Heart right ventricle (tissue), 16 donors: ENCODE measurements around the gene FASN. TPM values are rescaled to one million over a fixed set of nuclear protein-coding genes. Genes with fewer than 3 reads are reported as not detected.

Experiments used
- ATAC-seq, 8 donors: fragments of 200-7000 bp; cut with Tn5 transposase; one replicate each; pipeline ENCODE4 v1.9.1; 2020; ENCODE audit warnings: mild to moderate bottlenecking in 8 of 8, moderate library complexity in 8 of 8, moderate number of reproducible peaks in 1 of 8
- DNase-seq, 2 donors: peaks; one replicate each; pipeline ENCODE4 v3.0.0-alpha.2; 2020
- H3K27ac ChIP-seq, 10 donors: fragments of 200-600 bp; sonication (generic) in 2 of 10; one replicate each; pipeline versions ENCODE4 v1.5.0 to v1.8.0; 2020 to 2022; ENCODE audit warnings: mild to moderate bottlenecking in 3 of 10
- H3K27me3 ChIP-seq, 7 donors: fragments of 200-600 bp; one replicate each; pipeline ENCODE4 v1.8.0; 2021 to 2022; ENCODE audit warnings: mild to moderate bottlenecking in 2 of 7
- H3K36me3 ChIP-seq, 9 donors: fragments of 200-600 bp; sonication (generic) in 1 of 9; one replicate each; pipeline versions ENCODE4 v1.5.0 to v1.8.0; 2020 to 2022; ENCODE audit warnings: mild to moderate bottlenecking in 2 of 9
- H3K4me1 ChIP-seq, 9 donors: fragments of 200-600 bp; sonication (generic) in 1 of 9; one replicate each; pipeline versions ENCODE4 v1.5.0 to v1.8.0; 2020 to 2022; ENCODE audit warnings: mild to moderate bottlenecking in 4 of 9
- H3K4me3 ChIP-seq, 10 donors: fragments of 200-600 bp; sonication (generic) in 2 of 10; one replicate each; pipeline versions ENCODE4 v1.5.0 to v1.8.0; 2020 to 2022; ENCODE audit warnings: mild to moderate bottlenecking in 7 of 10, moderate library complexity in 2 of 10
- H3K9me3 ChIP-seq, 11 donors: fragments of 200-600 bp in 10 of 11; sonication (generic) in 2 of 11; one replicate each; pipeline versions ENCODE4 v1.5.0 to v1.8.0; 2013 to 2022; ENCODE audit warnings: mild to moderate bottlenecking in 2 of 11, control low read depth in 1 of 11, moderate library complexity in 1 of 11
- WGBS, 2 donors: extraction: QIAGEN DNeasy Blood & Tissue Kit; methylation state at CpG; one replicate each; pipeline ENCODE4 v1.1.7; 2013; ENCODE audit warnings: inconsistent platforms in 1 of 2; 5-methylcytosine and 5-hydroxymethylcytosine counted together
- intact Hi-C, 10 donors: fragments of 100-400 bp; cut with DNase I; formaldehyde crosslinking; loops; one replicate each; pipeline versions ENCODE4 v1.11.1 to v1.14.2; 2022
- polyA plus RNA-seq, 2 donors: library from polyadenylated mRNA; stranded (reverse); fragments of 200-250 nt; gene quantifications; one replicate each; pipeline ENCODE4 v1.2.3, GENCODE V29; 2013
- total RNA-seq, 10 donors: library from RNA; stranded (reverse); fragmentation: NEBNext Ultra II Directional in 3 of 10; extraction: Animal tissue kit (Norgen Biotek cat#: 25700) in 3 of 10; gene quantifications; one replicate each; pipeline versions ENCODE4 v1.2.1 to v1.2.4, GENCODE V29; 2021 to 2023
- TF ChIP-seq, protein P1 (sequence below), 9 donors: fragments of 200-600 bp; sonication (generic) in 2 of 9; IDR thresholded peaks; one replicate each; pipeline versions ENCODE4 v1.5.0 to v1.8.0; 2021 to 2022; ENCODE audit warnings: antibody characterized with exemption in 9 of 9, mild to moderate bottlenecking in 5 of 9, moderate library complexity in 1 of 9
- donor health status: Arrhythmogenic right ventricular cardiomyopathy.
- donor health status: ischemic (EF 13 %, LVEDD 7.1; RV severe dilation, severe dysfunction).
- donor health status: healthy with polysubstance abuse.
- donor health status: DM: no; HTN: yes; CAD: no.
- donor health status: DM: no; HTN: no; CAD: no.
- donor health status: ischemic (EF 25% LVEDD 6.9; RV normal size, moderate dysfunction).
- donor health status: ischemic (EF 25% LVEDD 5.7; RV mildly dilated, moderate dysfunction).
- donor health status: healthy.
- donor health status: DM: yes; HTN: yes; CAD: no.
- donor health status: Ischemic cardiomyopathy.
- donor health status: ischemic (EF 35%, LVEDD 5.7; RV mildly dilated, moderate dysfunction).
- donor health status: nonischemic (EF 11% LVEDD 7.7; RV severe dilation, severe dysfunction).
- donor health status: DM: yes; HTN: yes; CAD: no.
- donor health status: PGD.
- donor health status: ischemic (EF 29% LVEDD 5.4; RV normal size, mild dysfunction).
- donor health status: nonischemic (EF 23%, LVEDD 6.1; RV moderate dilation, normal function).

FASN gene
- total and polyA plus RNA-seq, 12 donors: 9.0 to 62.4 (median 20.4) TPM

GRCh38 chr17:82120148-82120547, 22.1 kb upstream of the FASN start:
- WGBS, 2 donors: 81 to 83% methylated on average over 12 of the region's 12 CpGs
- H3K4me1 ChIP-seq: no peaks in the 10 kb centered on the region
- H3K27ac ChIP-seq: no peak overlapping the region
- peaks cover 0 to 15% (median 0%) of the 10 kb centered on the region in 9 donors for H3K36me3 ChIP-seq
- H3K27me3 ChIP-seq: no peaks in the 10 kb centered on the region
- H3K9me3 ChIP-seq: no peaks in the 10 kb centered on the region
- intact Hi-C loops: no loop called here
- TF ChIP-seq, protein P1, sequence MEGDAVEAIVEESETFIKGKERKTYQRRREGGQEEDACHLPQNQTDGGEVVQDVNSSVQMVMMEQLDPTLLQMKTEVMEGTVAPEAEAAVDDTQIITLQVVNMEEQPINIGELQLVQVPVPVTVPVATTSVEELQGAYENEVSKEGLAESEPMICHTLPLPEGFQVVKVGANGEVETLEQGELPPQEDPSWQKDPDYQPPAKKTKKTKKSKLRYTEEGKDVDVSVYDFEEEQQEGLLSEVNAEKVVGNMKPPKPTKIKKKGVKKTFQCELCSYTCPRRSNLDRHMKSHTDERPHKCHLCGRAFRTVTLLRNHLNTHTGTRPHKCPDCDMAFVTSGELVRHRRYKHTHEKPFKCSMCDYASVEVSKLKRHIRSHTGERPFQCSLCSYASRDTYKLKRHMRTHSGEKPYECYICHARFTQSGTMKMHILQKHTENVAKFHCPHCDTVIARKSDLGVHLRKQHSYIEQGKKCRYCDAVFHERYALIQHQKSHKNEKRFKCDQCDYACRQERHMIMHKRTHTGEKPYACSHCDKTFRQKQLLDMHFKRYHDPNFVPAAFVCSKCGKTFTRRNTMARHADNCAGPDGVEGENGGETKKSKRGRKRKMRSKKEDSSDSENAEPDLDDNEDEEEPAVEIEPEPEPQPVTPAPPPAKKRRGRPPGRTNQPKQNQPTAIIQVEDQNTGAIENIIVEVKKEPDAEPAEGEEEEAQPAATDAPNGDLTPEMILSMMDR (IDR thresholded peaks at IDR 0.05): no peak
- ATAC-seq (no peak), DNase-seq (no peak)
- H3K4me3 ChIP-seq: no peak overlapping the region

DNA sequence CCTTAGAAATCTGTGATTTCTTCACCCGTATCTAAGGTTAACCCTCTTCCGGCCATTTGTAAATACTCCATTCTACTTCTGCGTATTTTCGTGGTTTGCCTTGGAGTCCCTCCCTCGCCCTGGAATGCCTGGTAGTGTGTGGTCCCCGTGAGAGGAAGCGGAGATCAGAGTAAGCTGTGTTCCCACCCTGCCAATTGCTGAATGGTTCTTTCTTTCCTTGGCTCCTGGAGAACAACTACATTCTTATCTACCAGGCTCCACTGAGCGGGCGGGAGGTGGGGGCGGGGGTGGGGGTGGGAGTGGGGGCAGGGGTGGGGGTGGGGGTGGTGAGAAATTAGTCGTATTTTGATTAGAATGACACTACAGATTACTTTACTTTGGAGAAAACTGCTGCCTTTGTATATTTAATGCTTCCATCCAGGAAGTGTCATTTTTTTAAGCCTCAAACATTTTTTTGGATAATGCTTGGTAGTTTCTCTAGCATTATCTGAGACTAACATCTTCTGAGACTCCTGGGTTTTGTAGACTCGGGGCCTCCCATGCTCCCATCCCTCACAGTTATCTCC, 20.9 kb upstream of the FASN start:
- intact Hi-C loops: no loop called here
- H3K4me1 ChIP-seq: no peaks in the 10 kb centered on the region
- H3K4me3 ChIP-seq: no peak overlapping the region
- WGBS, 2 donors: 62 to 74% methylated on average over 12 of the region's 12 CpGs
- TF ChIP-seq, protein P1 (IDR thresholded peaks at IDR 0.05): no peak
- DNase-seq (no peak), ATAC-seq (no peak)
- no peak overlapping the region for H3K27ac ChIP-seq
- H3K9me3 ChIP-seq: no peaks in the 10 kb centered on the region
- no peaks in the 10 kb centered on the region for H3K27me3 ChIP-seq
- peaks cover 0 to 7% (median 0%) of the 10 kb centered on the region in 9 donors for H3K36me3 ChIP-seq

- intact Hi-C loops: no loop called here
- H3K9me3 ChIP-seq: no peaks in the 10 kb centered on the region
- TF ChIP-seq, protein P1 (IDR thresholded peaks at IDR 0.05): no peak
- no peak for DNase-seq
- ATAC-seq: no peak
- H3K4me3 ChIP-seq: no peak overlapping the region
- WGBS, 2 donors: 84 to 85% methylated on average over 18 of the region's 18 CpGs
- H3K27me3 ChIP-seq: no peaks in the 10 kb centered on the region
- H3K27ac ChIP-seq: no peak overlapping the region
- H3K4me1 ChIP-seq: no peaks in the 10 kb centered on the region
- H3K36me3 ChIP-seq: peaks cover 0 to 13% (median 0%) of the 10 kb centered on the region in 9 donors
Observed at GRCh38 chr17:82118168-82118814, 20.3 kb upstream of the FASN start.

DNA sequence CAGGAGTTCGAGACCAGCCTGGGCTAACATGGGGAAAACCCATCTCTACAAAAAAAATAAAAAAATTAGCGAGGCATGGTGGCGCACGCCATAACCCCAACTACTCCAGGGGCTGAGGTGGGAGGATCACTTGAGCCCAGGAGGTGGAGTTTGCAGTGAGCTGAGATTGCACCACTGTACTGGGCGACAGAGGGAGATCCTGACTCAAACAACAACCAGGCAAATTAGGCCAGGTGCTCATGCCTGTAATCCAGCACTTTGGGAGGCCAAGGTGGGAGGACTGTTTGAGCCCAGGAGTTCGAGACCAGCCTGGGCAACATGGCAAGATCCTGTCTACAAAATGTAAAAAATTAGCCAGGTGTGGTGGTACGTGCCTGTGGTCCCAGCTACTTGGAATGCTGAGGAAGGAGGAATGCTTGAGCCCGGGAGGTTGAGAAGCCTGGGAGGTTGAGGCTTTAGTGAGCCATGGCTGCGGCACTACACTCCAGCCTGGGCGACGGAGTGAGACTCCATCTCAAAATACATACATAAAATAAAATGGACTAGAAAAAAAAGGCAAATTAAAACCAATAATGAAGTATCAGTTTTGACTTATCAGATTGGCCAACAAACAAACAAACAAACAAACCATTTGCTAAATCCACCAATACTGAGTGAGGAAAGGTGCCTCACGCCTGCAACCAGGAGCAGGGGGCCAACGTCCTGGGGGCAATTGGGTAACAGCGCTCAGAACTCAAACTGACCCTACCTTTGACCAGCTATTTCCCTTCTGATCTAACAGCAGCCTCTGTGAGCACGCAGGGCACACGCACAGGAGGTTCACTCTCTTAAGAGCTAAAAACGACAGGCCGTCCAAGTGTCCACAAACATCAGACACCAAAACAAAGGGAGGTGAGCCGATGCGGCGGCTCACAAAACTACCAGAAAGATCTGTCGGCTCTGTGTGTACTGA, 19.4 kb upstream of the FASN start:
- ATAC-seq (no peak), DNase-seq (no peak)
- Histone ChIP-seq H3K36me3 (peaks cover 0 to 22% (median 0%) of the 10 kb centered on the region in 9 donors), H3K4me3 (no peak overlapping the region), H3K27ac (no peak overlapping the region), H3K27me3 (no peaks in the 10 kb centered on the region), H3K9me3 (no peaks in the 10 kb centered on the region), H3K4me1 (no peaks in the 10 kb centered on the region)
- TF ChIP-seq, protein P1 (IDR thresholded peaks at IDR 0.05): no peak
- intact Hi-C loops: no loop called here
- 90 to 92% methylated on average over 22 of the region's 22 CpGs for WGBS, 2 donors
